HEK293 (cell line): ENCODE results near the gene RFNG.

ENCODE experiments used
- BCL11A ChIP-seq: fragments of 450-650 bp; formaldehyde crosslinking; IDR thresholded peaks from 2 replicates; pipeline ENCODE4 v1.5.1; 2016; ENCODE audit warnings: low read depth, missing biosample characterization, missing genetic modification characterization
- BCL11B ChIP-seq: fragments of 450-650 bp; formaldehyde crosslinking; IDR thresholded peaks from 2 replicates; pipeline ENCODE4 v1.5.1; 2016; ENCODE audit warnings: low read depth, missing biosample characterization, missing genetic modification characterization
- EGR2 ChIP-seq: fragments of 450-650 bp; formaldehyde crosslinking; IDR thresholded peaks from 2 replicates; pipeline ENCODE4 v1.5.1; 2016; ENCODE audit warnings: low read depth, missing biosample characterization, missing genetic modification characterization
- ELK4 ChIP-seq: IDR thresholded peaks from 2 replicates; pipeline ENCODE4 v1.6.1; 2011; ENCODE audit warnings: mild to moderate bottlenecking, low read depth, low read length, borderline replicate concordance
- IKZF3 ChIP-seq: fragments of 450-650 bp; IDR thresholded peaks from 2 replicates; pipeline ENCODE4 v1.5.0; 2018; ENCODE audit warnings: missing biosample characterization, mild to moderate bottlenecking, missing genetic modification characterization, moderate library complexity
- MEIS1 ChIP-seq: sonication (generic); formaldehyde crosslinking; IDR thresholded peaks from 2 replicates; pipeline ENCODE4 v1.8.1; 2022; ENCODE audit warnings: missing genetic modification reagents, mild to moderate bottlenecking, borderline replicate concordance
- MYNN ChIP-seq: fragments of 450-650 bp; formaldehyde crosslinking; IDR thresholded peaks from 2 replicates; pipeline ENCODE4 v1.5.1; 2016; ENCODE audit warnings: missing biosample characterization, missing genetic modification characterization, borderline replicate concordance
- OVOL3 ChIP-seq: fragments of 450-650 bp; formaldehyde crosslinking; IDR thresholded peaks from 2 replicates; pipeline ENCODE4 v1.5.1; 2016; ENCODE audit warnings: missing biosample characterization, missing genetic modification characterization
- PRDM10 ChIP-seq: fragments of 450-650 bp; formaldehyde crosslinking; IDR thresholded peaks from 2 replicates; pipeline ENCODE4 v1.5.1; 2016; ENCODE audit warnings: missing biosample characterization, missing genetic modification characterization
- PRDM6 ChIP-seq: fragments of 450-650 bp; formaldehyde crosslinking; IDR thresholded peaks from 2 replicates; pipeline ENCODE4 v1.5.1; 2017; ENCODE audit warnings: missing biosample characterization, missing genetic modification characterization
- TRIM28 ChIP-seq: IDR thresholded peaks from 2 replicates; pipeline ENCODE4 v1.6.1; 2011; ENCODE audit warnings: low read length, control low read depth, borderline replicate concordance
- ZBTB10 ChIP-seq: fragments of 450-650 bp; formaldehyde crosslinking; IDR thresholded peaks from 2 replicates; pipeline ENCODE4 v1.5.1; 2016; ENCODE audit warnings: missing biosample characterization, missing genetic modification characterization
- ZBTB44 ChIP-seq: fragments of 450-650 bp; IDR thresholded peaks from 2 replicates; pipeline ENCODE4 v1.5.1; 2018; ENCODE audit warnings: missing biosample characterization, mild to moderate bottlenecking, missing genetic modification characterization
- ZBTB48 ChIP-seq: fragments of 450-650 bp; formaldehyde crosslinking; IDR thresholded peaks from 2 replicates; pipeline ENCODE4 v1.5.1; 2016; ENCODE audit warnings: missing biosample characterization, missing genetic modification characterization
- ZFP3 ChIP-seq: fragments of 450-650 bp; formaldehyde crosslinking; IDR thresholded peaks from 2 replicates; pipeline ENCODE4 v1.5.1; 2016; ENCODE audit warnings: low read depth, missing biosample characterization, missing genetic modification characterization
- ZIC2 ChIP-seq: fragments of 450-650 bp; formaldehyde crosslinking; IDR thresholded peaks from 2 replicates; pipeline ENCODE4 v1.5.1; 2016; ENCODE audit warnings: missing biosample characterization, missing genetic modification characterization
- ZNF16 ChIP-seq: fragments of 450-650 bp; formaldehyde crosslinking; IDR thresholded peaks from 2 replicates; pipeline ENCODE4 v1.5.1; 2016; ENCODE audit warnings: low read depth, missing biosample characterization, missing genetic modification characterization
- ZNF223 ChIP-seq: fragments of 450-650 bp; formaldehyde crosslinking; IDR thresholded peaks from 2 replicates; pipeline ENCODE4 v1.5.1; 2016; ENCODE audit warnings: missing biosample characterization, missing genetic modification characterization
- ZNF423 ChIP-seq: fragments of 450-650 bp; formaldehyde crosslinking; IDR thresholded peaks from 2 replicates; pipeline ENCODE4 v1.5.1; 2016; ENCODE audit warnings: missing biosample characterization, missing genetic modification characterization
- ZNF488 ChIP-seq: fragments of 450-650 bp; formaldehyde crosslinking; IDR thresholded peaks from 2 replicates; pipeline ENCODE4 v1.5.1; 2016; ENCODE audit warnings: missing biosample characterization, missing genetic modification characterization
- ZNF501 ChIP-seq: fragments of 450-650 bp; formaldehyde crosslinking; IDR thresholded peaks from 2 replicates; pipeline ENCODE4 v1.5.1; 2016; ENCODE audit warnings: missing biosample characterization, missing genetic modification characterization
- ZNF514 ChIP-seq: fragments of 450-650 bp; formaldehyde crosslinking; IDR thresholded peaks from 2 replicates; pipeline ENCODE4 v1.5.1; 2016; ENCODE audit warnings: missing biosample characterization, missing genetic modification characterization
- ZNF560 ChIP-seq: fragments of 450-650 bp; formaldehyde crosslinking; IDR thresholded peaks from 2 replicates; pipeline ENCODE4 v1.5.1; 2017; ENCODE audit warnings: missing biosample characterization, missing genetic modification characterization, borderline replicate concordance
- ZNF580 ChIP-seq: fragments of 450-650 bp; formaldehyde crosslinking; IDR thresholded peaks from 2 replicates; pipeline ENCODE4 v1.5.1; 2016; ENCODE audit warnings: missing biosample characterization, missing genetic modification characterization
- ZNF626 ChIP-seq: fragments of 450-650 bp; sonication (Bioruptor Pico); formaldehyde crosslinking; IDR thresholded peaks from 2 replicates; pipeline ENCODE4 v1.5.1; 2018; ENCODE audit warnings: missing biosample characterization, missing genetic modification characterization, inconsistent platforms
- ZNF629 ChIP-seq: fragments of 450-650 bp; formaldehyde crosslinking; IDR thresholded peaks from 2 replicates; pipeline ENCODE4 v1.5.1; 2017; ENCODE audit warnings: missing biosample characterization, missing genetic modification characterization
- ZNF664 ChIP-seq: fragments of 450-650 bp; formaldehyde crosslinking; IDR thresholded peaks from 2 replicates; pipeline ENCODE4 v1.5.1; 2016; ENCODE audit warnings: missing biosample characterization, missing genetic modification characterization
- ZNF791 ChIP-seq: fragments of 450-650 bp; formaldehyde crosslinking; IDR thresholded peaks from 2 replicates; pipeline ENCODE4 v1.5.1; 2016; ENCODE audit warnings: missing biosample characterization, missing genetic modification characterization

Gene RFNG

GRCh38 chr17:82037092-82037888 is 14.3 kb downstream of the RFNG start, which contains the start of gene DCXR (continued):
- TF ChIP-seq ZBTB44 (tag by site-specific recombination) (peak; percentile 50; the same call in 1 of the 2 replicates), ZNF629 (tag by site-specific recombination) (peak; percentile 62; the same call in 1 of the 2 replicates), ZIC2 (no peak; the same call in 1 of the 2 replicates), BCL11A (peak; percentile 96), ZNF501 (no peak), ZNF791 (no peak), ZNF223 (tag by site-specific recombination) (no peak; the same call in 1 of the 2 replicates), EGR2 (tag by site-specific recombination) (peak; percentile 90), PRDM6 (no peak), ZBTB48 (tag by site-specific recombination) (no peak), IKZF3 (tag by site-specific recombination) (no peak), BCL11B (tag by site-specific recombination) (peak; percentile 97), ZBTB10 (tag by site-specific recombination) (no peak), ZNF423 (tag by site-specific recombination) (no peak), MEIS1 (no peak), ZFP3 (tag by site-specific recombination) (no peak), ZNF488 (tag by site-specific recombination) (no peak), ZNF514 (tag by site-specific recombination) (no peak), OVOL3 (tag by site-specific recombination) (no peak), ZNF580 (tag by site-specific recombination) (peak; percentile 57), ZNF16 (tag by site-specific recombination) (no peak), ZNF664 (tag by site-specific recombination) (no peak), TRIM28 (no peak), ZNF560 (tag by site-specific recombination) (no peak), PRDM10 (tag by site-specific recombination) (peak; percentile 35), ZNF626 (tag by site-specific recombination) (no peak), MYNN (tag by site-specific recombination) (no peak), ELK4 (no peak)
